ENCODE results near the gene PHF13. TPM values are rescaled to one million over a fixed set of nuclear protein-coding genes. Genes with fewer than 3 reads are reported as not detected.
"Not testable (repeated sequence)": the region's sequence is repeated elsewhere in the genome, so short reads cannot be mapped to it uniquely, and the experiment has no call there.

PHF13 gene
- total RNA-seq, 1 donor from 2014 or later, result 14.3 TPM

DNA sequence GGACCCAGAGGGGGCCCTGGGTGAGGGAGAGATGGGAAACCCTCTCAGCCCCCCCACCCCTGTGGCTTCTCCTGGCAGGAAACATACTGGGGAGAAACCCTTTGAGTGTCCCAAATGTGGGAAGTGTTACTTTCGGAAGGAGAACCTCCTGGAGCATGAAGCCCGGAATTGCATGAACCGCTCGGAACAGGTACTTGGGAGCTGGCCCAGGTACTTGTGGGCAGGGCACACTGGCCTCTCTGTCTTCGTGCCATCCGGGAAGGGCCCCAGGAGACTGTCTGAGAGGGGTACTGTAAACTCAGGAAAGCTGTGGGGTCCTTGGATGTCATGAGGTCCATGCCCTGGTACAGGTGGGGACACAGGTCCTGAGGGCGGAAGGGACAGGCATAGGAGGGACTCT lies 27.7 kb upstream of the PHF13 start:
- no peak for FAIRE-seq
- DNase-seq (ENCODE audit: low spot score in 2 of 2), result no peak

DNA sequence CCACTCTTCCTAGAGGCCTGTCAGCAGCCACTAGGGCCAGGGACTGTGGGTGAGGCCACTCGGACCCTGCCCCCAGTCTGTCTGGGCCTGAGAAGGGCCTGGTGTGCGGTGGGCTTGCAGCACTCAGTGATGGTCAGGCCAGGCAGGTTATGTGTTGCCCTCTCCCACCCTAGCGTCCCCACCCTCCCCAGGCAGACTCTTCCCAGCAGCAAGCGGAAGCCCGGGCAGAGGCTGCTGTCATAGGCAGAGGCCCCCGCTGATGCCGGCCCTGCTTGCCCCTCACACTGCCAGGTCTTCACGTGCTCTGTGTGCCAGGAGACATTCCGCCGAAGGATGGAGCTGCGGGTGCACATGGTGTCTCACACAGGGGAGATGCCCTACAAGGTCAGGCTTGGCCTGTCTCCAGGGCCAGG lies 27.1 kb upstream of the PHF13 start:
- DNase-seq (ENCODE audit: low spot score in 2 of 2) (no peak), FAIRE-seq (no peak)

DNA sequence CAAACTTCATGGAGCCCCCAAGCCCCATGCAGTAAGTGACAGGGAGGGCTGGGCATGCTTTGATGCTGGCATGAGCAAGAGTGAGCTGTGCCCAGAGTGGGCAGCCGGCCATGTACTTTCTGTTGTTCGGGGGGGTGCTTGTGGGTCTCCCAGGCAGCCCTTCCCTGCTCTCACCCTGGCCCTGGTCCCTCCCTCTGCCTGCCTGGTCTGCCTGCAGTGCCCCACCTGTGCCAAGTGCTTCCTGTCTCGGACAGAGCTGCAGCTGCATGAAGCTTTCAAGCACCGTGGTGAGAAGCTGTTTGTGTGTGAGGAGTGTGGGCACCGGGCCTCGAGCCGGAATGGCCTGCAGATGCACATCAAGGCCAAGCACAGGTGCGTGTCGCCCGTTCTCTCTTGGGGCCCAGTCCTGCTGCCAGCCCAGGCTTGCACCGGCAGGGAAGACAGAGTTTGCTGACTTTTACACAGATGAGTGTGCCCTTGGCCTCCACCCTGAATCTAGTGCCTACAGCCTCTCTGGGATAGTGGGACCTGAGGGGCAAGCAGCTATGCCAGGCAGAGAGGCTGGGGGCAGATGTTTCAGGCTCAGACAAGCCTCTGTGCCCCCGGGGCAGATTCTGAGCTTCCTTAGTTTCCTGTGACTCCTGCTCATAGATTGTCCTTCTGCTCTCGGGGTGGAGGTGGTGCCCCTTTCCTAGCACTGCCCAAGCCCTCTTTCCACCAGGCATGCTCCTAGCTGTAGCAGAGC lies 26.1 kb upstream of the PHF13 start:
- no peak for DNase-seq (ENCODE audit: low spot score in 2 of 2)
- no peak for FAIRE-seq

DNA sequence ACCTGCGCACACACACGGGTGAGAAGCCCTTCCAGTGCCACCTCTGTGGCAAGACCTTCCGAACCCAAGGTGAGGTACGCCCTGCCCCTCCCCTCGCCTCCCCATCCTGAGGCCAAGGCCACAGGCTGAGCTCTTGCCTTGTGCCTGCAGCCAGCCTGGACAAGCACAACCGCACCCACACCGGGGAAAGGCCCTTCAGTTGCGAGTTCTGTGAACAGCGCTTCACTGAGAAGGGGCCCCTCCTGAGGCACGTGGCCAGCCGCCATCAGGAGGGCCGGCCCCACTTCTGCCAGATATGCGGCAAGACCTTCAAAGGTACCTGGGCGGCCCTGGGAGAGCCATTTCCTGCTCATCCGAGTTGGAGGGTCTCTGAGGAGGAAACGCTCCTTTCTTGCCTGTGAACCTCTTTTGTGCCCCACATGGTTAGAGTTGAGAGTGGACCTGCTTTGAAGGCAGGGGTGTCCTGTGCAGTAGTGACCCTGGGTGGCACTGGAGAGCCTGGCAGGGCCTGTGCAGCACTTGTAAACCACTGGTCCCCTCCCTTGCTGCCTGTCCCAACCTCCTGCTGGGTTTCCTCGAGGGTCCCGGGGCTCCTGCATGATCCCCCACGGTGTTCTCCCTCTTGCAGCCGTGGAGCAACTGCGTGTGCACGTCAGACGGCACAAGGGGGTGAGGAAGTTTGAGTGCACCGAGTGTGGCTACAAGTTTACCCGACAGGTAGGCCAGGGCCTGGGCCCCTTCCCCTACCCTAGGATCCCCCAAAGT lies 25.2 kb upstream of the PHF13 start:
- no peak for DNase-seq (ENCODE audit: low spot score in 2 of 2)
- FAIRE-seq, result no peak

DNA sequence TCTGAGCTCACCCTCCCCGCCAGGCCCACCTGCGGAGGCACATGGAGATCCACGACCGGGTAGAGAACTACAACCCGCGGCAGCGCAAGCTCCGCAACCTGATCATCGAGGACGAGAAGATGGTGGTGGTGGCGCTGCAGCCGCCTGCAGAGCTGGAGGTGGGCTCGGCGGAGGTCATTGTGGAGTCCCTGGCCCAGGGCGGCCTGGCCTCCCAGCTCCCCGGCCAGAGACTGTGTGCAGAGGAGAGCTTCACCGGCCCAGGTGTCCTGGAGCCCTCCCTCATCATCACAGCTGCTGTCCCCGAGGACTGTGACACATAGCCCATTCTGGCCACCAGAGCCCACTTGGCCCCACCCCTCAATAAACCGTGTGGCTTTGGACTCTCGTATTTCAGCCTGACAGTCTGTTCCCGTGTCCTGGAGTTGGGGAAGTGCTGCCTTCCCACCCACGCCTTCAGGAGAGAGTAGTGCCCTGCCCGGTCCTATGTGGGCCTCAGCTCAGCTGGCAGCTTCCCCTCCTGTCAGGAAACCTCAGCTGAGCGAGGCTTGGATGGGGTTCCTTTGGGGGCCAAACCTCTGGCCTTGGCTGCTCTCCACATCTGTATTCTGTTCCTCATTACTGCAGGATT lies 24.5 kb upstream of the PHF13 start:
- no peak for FAIRE-seq
- no peak for DNase-seq (ENCODE audit: low spot score in 2 of 2)

DNA sequence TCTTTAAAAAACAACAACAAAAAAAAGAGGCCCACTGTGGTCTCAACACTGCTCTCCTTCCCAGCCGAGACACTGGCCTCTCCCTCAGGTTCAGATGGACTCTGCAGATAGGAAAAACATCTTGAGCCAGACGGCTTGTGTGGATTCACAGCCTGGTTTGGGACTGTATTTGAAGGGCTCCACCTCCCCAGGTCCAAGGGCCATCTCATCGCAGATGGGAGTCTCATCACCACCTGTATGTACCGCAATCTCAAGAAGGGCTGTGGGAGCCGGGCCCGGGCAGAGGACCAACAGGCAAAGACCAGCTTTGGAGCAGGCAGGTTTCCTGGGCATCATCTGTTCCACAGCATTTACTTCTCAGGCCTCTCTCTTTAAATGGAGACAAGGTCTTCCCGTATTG lies 23.5 kb upstream of the PHF13 start:
- DNase-seq (ENCODE audit: low spot score in 2 of 2), result no peak
- FAIRE-seq, result no peak

DNA sequence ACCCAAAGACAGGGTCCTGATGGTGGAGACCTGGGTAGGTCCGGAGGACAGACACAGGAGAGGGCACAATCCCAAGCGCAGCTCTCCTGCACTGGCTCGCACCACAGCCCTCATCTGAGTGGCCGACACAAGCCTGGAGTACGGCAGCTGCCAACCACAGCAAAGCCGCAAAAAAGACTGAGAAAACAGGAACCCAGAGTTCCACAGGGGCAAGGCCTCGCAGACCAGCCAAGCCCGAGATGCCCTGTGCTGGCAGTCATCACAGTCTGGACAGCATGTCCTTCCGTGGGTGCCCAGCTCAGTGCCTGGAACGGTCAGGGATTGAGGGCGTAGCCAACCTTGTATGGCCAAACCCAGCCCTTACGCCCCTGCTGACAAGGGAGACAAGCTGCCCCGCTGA lies 22.3 kb upstream of the PHF13 start:
- DNase-seq (ENCODE audit: low spot score in 2 of 2) (no peak), FAIRE-seq (no peak)

DNA sequence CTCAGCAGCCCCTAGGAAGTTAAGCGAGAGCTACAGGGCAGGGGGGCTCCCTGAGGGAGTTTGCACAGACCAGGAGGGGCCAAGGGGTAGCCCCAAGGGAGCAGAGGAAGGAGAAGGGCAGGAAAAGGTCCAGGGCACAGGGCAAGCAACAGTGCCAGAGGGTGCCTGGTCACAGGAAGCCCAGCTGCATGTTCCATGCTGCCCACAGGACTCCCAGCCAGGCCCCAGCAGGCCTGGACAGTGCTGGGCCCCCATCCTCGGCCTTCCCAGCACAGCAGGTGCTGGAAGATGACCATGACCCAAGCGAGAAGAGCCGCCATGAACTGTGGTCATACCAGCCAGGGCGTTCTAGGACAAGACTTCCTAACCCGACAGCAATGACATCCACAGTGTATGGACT lies 21.9 kb upstream of the PHF13 start:
- no peak for FAIRE-seq
- DNase-seq (ENCODE audit: low spot score in 2 of 2), result no peak

DNA sequence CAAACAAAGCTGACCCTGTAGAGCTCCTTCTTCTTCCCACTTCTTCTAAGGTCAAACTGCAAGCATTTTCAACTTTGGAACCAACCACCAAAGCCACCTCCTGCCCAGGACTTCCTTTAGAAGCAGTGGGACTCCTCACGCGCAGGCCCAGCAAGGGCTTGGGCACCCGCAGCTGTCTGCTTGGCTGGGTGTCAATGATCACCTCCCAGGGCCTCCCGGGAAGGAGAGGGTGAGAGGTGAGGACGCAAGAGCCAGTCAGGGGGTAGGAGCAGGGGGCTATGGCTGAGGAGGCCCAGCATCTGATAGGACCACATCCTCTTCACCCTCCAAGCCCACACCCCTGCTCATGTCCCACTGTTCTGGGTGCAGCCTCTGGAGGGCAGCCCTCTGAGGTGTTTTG lies 21.1 kb upstream of the PHF13 start:
- FAIRE-seq, result no peak
- DNase-seq (ENCODE audit: low spot score in 2 of 2), result no peak

DNA sequence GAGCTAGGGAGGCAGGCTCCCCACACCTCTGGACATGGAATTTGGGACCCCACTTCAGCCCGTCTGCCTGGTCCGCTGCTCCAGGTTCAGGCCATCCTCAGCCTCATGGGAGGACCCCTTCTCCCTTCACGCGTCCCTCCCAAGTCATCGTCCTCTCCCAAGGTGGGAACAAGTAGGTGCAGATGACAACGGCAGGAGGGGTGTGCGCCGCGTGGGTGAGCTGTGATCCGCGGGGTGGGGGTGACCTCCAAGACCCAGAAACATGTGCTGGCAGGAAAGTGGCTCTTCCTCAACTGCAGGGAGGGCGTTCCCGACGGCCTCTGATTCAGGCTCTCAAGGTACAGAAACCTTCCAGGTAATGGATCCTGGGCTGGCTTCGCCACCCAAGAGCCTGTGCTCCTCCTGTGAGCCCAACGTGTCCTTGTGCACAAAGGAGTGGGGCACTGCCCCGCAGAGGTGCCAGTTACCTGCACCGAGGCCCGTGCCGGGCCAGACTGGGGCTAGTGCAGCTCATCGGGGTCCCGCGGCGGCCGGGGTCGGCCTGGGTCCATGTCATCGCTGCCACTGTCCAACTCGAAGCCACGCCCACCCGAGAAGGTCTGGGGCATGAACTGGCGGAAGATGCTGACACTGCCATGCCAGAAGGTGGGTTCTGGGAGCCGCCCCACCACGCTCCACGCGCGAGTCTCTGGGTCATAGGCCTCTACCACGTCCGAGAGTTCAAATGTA lies 20.5 kb upstream of the PHF13 start:
- FAIRE-seq (no peak), DNase-seq (ENCODE audit: low spot score in 2 of 2) (no peak)

DNA sequence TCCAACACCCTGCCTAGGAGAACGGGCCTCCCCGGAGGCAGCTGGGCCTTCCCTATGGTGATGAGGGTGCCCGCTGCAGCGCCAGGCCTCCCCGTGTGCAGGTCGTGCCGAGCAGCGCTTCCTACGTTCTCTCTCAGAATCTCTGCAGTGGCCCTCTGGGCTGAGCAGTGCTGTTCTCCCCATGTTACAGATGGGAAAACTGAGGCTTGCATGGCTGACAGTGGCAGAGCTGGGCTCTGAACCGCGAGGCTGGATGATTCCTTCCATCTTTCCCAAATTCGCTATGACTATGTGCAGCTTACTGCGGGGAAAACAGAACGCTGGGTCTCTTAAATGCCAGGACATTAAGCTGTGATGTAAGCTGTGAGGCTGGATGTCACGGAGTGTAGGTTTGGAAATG lies 19.7 kb upstream of the PHF13 start:
- FAIRE-seq, result no peak
- no peak for DNase-seq (ENCODE audit: low spot score in 2 of 2)

DNA sequence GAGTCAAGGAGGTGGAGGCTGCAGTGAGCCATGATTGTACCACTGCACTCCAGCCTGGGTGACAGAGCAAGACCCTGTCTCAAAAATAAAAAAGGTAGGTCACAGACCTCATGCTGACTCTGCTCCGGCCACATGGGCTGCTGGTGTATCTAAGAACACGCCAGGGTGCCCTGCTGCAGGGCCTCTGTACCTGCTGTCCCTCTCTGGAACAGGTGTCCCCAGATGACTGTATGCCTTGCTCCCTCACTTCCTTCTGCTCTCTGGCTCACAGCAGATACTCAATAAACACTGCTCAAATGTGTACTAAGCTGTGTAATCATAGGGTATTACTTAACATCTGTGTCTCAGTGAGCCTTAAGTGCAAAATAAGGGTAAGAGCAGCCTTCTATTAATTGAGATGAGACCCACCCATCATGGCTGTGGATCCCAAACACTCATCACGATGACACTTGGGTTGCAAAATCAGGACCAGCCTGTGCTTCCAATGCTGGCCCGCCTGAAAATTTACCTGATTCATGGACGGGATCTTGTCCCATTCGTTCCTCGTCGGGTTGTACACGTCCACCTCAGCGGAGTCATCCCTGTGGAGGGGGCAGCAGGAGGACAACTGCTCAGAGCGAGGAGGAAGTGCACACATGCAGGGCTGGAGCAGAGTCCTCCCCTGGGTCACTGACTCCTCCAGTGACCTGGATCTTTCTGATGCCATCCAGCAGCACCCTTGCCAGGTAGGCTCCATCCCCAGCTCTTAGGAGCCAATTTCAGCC lies 18.4 kb upstream of the PHF13 start:
- FAIRE-seq (no peak), DNase-seq (ENCODE audit: low spot score in 2 of 2) (no peak)

DNA sequence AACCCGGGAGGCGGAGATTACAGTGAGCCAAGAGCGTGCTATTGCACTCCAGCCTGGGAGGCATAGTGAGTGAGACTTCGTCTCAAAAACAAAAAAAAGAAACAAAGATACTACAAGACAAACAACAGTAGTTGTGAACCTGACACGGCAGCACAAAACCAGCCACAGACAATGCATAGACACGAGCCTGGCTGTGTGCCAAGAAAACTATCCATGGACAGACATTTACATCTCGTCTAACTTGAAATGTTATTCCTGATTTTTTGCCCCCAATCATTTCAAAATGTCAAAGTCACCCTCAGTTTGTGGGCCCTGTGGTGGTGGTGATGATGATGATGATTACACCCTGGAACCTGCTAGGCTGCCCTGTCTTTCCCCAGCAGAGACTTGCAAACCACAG lies 17.2 kb upstream of the PHF13 start:
- no peak for FAIRE-seq
- DNase-seq (ENCODE audit: low spot score in 2 of 2), result no peak

DNA sequence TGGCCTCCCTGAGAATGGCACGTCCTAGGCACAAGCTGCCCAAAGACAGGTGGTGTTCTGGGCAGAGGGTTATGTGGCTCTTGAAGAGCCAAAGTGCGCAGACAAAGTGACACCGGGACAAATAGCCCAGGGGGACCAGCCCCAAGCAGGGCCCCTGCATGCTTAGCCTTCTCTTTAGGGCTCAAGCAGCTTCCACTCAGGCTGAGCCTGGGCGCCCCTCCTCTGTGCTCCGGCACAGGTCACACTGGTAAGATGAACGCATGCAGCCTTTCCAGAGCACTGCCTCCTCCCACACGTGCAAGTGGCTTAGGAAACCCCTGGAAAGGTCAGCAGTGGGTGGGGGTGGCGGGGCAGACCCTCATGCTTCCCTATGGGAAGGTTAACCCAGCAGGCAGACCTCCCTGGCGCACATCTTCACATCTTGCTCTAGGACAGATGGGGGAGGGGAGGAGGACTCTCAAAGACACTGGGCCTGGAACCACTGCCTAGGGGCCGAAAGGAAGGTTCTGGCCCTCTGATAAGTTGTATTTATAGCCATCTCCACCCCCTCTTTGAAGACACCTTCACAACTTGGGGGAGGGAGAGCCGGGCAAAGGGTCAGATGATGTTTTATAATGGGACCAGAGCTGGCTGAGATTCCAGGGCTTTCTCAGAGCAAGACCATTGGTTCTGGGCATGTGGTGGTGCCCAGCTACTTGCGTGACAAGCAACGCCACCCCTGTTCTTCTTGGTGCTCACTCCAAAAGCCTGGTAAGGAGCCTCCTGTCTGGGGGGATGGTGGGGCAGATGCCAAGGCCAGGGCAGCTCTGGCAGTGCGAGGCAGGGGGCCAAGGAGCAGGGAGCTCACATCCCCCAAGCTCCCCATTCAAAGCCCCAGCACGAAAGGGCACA lies 16.4 kb upstream of the PHF13 start:
- FAIRE-seq (no peak), DNase-seq (ENCODE audit: low spot score in 2 of 2) (no peak)

DNA sequence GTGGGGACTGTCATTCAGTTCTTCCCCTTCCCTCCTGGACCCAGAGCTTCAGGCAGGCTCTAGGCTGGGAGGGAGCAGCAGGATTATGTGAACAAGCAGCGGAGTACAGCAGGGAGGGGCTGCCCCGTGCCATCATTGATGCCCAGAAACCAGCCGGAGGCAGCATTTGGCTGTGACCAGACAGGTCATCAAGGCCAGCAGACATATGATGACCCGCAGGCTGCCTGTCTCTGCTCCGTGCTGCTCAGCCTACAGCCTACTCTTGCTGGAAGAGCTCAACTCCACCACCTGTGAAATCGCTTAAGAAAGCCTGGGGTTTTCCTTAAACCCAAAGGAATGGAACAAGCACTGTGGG lies 15.8 kb upstream of the PHF13 start:
- FAIRE-seq (no peak), DNase-seq (ENCODE audit: low spot score in 2 of 2) (no peak)

DNA sequence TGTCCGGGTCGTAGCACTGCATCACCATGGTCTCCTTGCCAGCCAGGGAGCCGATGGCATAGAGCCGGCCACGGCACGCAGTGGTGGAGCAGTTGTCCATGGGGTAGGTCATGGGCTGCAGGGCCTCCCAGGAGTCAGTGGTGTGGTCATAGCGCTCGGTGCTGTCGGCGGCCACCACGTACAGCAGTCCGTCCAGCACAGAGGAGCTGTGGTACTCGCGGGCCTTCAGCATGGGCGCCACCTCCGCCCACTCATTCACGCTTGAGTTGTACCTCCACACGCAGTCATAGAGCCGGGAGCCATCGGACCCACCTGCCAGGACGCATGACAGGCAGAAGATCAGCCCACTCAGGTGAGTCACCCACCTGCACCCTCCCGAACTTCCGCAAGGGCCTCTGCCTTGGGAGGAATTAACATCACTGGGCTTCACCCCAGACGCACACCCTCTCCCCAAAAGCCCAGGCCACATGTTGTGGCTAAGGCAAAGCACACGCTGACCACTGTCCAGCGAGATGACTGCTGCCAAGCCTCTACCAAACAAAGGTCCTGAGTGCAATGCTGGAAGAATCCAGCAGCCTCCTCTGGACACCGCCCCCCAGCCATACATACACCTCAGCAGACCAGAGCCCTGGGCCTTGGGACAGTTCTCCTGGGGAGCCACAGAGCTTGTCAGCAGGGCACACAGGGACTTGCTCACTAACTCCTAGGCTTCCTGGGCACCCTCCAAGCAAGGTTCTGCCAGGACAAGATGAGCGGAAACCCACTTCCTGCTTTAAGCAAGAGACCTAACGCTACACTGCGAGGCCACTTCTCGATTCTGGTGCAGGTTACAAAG lies 14.2 kb upstream of the PHF13 start:
- DNase-seq (ENCODE audit: low spot score in 2 of 2), result no peak
- FAIRE-seq, result no peak

DNA sequence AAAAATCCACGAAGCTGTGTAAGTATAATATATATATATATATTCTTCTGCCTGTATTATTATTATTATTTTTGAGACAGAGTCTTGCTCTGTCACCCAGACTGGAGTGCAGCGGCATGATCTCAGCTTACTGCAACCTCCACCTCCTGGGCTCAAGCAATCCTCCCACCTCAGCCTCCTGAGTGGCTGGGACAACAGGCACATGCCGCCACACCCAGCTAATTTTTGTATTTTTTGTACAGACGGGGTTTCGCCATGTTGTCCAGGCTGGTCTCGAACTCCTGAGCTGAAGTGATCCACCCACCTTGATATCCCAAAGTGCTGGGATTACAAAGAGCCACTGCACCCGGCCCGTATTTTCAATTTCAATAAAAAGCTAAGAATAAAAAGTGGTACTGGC lies 13.5 kb upstream of the PHF13 start:
- DNase-seq (ENCODE audit: low spot score in 2 of 2); FAIRE-seq: not testable (repeated sequence)

DNA sequence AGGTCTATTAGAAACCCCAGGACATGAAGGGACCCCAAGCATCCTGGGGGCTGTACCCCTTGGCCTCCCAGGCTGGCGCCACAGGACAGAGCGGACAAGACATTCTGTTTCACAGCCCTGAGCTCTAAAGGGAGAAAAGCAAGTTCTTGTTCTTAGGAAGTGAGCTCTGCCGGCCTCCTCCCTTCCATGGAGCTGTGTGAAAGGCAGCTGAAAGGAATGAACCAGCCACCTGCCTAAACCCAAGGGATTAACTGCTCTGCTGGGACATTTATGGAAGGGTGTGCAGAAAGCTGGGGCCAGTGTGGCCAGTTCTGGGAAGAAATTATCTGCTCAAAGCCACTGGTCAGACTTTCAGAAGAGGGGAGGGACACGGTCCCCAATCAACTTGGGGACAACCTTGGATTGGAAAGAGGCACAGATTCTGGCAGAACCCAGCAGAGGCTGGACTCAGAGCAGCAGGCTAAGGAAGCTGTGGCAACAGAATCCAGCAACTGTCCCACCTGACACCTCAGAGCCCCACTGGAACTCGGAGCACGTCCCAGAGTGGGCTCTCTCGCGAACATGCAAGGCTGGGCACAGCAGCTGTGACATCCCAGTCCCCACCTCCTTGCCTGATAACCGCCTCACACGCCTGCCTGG lies 13.0 kb upstream of the PHF13 start:
- DNase-seq (ENCODE audit: low spot score in 2 of 2), result no peak
- FAIRE-seq, result no peak
